Neutrophil (primary cell): Measurements from ENCODE around the gene RSBN1L.
A peak's percentile ranks its signal among the peaks of the same experiment; 100 is the strongest.

Source experiments
- H3K27ac ChIP-seq: fragments of 200-600 bp; sonication (generic); 2 replicates; pipeline ENCODE4 v1.5.1; 2016; ENCODE audit warnings: mild to moderate bottlenecking, moderate library complexity
- H3K27me3 ChIP-seq: fragments of 200-600 bp; sonication (generic); 2 replicates; pipeline ENCODE4 v1.6.0; 2016; ENCODE audit warnings: mild to moderate bottlenecking
- H3K36me3 ChIP-seq: fragments of 200-600 bp; sonication (generic); 2 replicates; pipeline ENCODE4 v1.5.1; 2017
- H3K4me1 ChIP-seq, 2 experiments: fragments of 200-600 bp in 1 of 2; sonication (generic) in 1 of 2; 1 replicate in 1 of 2; 2 replicates in 1 of 2; pipeline versions ENCODE4 v1.5.1 to v1.6.1; 2013 to 2016; ENCODE audit warnings: low read depth in 1 of 2, low read length in 1 of 2, mild to moderate bottlenecking in 1 of 2, moderate library complexity in 1 of 2; ENCODE audit not compliant: control insufficient read depth in 1 of 2, insufficient read depth in 1 of 2
- H3K4me3 ChIP-seq, 2 experiments: fragments of 200-600 bp in 1 of 2; sonication (generic) in 1 of 2; 1 replicate in 1 of 2; 2 replicates in 1 of 2; pipeline ENCODE4 v1.5.1; 2013 to 2016; ENCODE audit warnings: low read depth in 1 of 2, low read length in 1 of 2, mild to moderate bottlenecking in 1 of 2, moderate library complexity in 1 of 2
- H3K9me3 ChIP-seq: fragments of 200-600 bp; sonication (generic); 2 replicates; pipeline ENCODE4 v1.5.1; 2016
- CTCF ChIP-seq: fragments of 200-600 bp; sonication (generic); IDR thresholded peaks from 2 replicates; pipeline ENCODE4 v1.5.1; 2016; ENCODE audit warnings: antibody characterized with exemption

The RSBN1L gene

DNA sequence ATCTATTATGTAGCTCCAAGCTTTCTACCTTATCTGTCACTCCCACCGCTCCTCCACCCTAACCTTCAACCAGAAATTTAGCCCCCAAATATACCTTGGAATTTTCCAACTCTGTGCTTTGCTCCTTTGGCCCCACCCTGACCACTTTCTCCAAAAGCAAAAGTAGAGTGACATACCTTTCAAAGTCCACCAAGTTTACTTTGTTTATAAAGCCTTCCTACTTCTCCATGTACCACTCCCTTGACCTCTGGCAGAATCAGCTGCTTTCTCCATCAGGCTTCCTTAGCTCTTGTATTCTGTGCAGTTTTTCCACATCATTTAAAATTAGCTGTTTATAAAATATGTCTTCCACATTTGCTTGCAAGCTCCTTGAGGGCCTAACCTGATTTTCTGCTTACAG, 40.9 kb upstream of the RSBN1L start:
- H3K36me3 ChIP-seq: peaks cover 35% of the 10 kb centered on the region
- no peaks in the 10 kb centered on the region for H3K9me3 ChIP-seq
- no peak overlapping the region for H3K27ac ChIP-seq
- no peak overlapping the region for H3K4me3 ChIP-seq
- peaks cover 15 to 17% of the 10 kb centered on the region in 2 experiments for H3K4me1 ChIP-seq
- H3K27me3 ChIP-seq: no peaks in the 10 kb centered on the region
- TF ChIP-seq CTCF: no peak

DNA sequence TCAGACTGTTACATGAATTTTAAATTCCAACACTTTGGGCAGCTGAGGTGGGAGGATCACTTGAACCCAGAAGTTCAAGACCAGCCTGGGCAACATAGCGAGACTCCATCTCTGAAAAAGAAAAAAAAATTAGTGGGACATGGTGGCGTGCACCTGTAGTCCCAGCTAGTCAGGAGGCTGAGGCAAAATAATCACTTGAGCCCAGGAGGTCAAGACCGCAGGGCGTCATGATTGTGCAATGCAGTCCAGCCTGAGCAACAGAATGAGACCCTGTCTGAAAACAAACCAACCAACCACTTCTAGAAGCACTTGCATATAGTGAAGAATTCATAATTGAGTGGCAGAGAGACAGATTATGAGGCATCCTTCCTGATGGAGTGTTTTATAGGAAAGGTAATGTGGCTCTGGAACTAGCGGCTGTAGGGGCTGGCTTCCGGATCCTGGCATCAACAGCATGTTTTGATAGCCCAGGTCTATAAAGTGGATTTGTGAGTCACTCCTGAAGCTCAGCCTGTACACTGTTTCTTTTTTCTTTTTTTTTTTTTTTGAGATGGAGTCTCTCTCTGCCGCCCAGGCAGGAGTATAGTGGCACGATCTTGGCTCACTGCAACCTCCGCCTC, 40.3 kb upstream of the RSBN1L start:
- no peak overlapping the region for H3K4me3 ChIP-seq
- no peaks in the 10 kb centered on the region for H3K9me3 ChIP-seq
- H3K27ac ChIP-seq: no peak overlapping the region
- no peak for TF ChIP-seq CTCF
- H3K27me3 ChIP-seq: no peaks in the 10 kb centered on the region
- peaks cover 15 to 17% of the 10 kb centered on the region in 2 experiments for H3K4me1 ChIP-seq
- peaks cover 35% of the 10 kb centered on the region for H3K36me3 ChIP-seq

GRCh38 chr7:77657427-77658224, 38.6 kb upstream of the RSBN1L start:
- Histone ChIP-seq H3K4me1 (peaks cover 30 to 33% of the 10 kb centered on the region in 2 experiments), H3K27ac (peak overlapping the region; percentile 70), H3K36me3 (peaks cover 35% of the 10 kb centered on the region), H3K27me3 (no peaks in the 10 kb centered on the region), H3K9me3 (no peaks in the 10 kb centered on the region), H3K4me3 (no peak overlapping the region)
- peak; percentile 47 for TF ChIP-seq CTCF

DNA sequence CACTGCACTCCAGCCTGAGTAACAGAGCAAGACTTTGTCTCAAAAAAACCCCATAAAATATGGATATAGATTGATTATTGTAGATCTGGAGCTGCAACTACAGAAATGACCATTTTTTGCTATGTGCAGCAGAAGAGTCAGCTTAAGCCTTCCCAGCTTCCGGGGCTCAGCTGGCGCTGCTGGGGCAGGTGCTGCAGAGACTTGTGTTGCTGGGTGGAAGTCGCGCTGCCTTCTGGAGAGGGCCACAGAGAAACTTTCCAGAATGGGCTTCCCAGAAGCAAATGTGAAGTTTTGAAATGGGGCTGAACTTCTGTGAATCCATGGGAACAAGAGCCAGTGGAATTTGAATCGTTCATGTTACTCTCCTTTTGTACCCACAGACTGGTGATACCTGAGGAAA, 37.3 kb upstream of the RSBN1L start:
- peaks cover 30% of the 10 kb centered on the region for H3K36me3 ChIP-seq
- no peaks in the 10 kb centered on the region for H3K9me3 ChIP-seq
- H3K27ac ChIP-seq: peak overlapping the region; percentile 70
- no peaks in the 10 kb centered on the region for H3K27me3 ChIP-seq
- no peak overlapping the region for H3K4me3 ChIP-seq
- TF ChIP-seq CTCF: no peak
- H3K4me1 ChIP-seq: peaks cover 33 to 42% of the 10 kb centered on the region in 2 experiments

GRCh38 chr7:77661816-77662215, 34.4 kb upstream of the RSBN1L start:
- no peaks in the 10 kb centered on the region for H3K9me3 ChIP-seq
- TF ChIP-seq CTCF: no peak
- peak overlapping the region in 1 of 2 experiments; percentile 1 for H3K4me3 ChIP-seq
- peak overlapping the region; percentile 72 for H3K27ac ChIP-seq
- peaks cover 33 to 42% of the 10 kb centered on the region in 2 experiments for H3K4me1 ChIP-seq
- no peaks in the 10 kb centered on the region for H3K27me3 ChIP-seq
- peaks cover 5% of the 10 kb centered on the region for H3K36me3 ChIP-seq
